Measurements from ENCODE around the gene GPC1.

GRCh38 chr2:240387669-240388358 is 47.6 kb upstream of the GPC1 start:
- TF ChIP-seq SUZ12 (IDR thresholded peaks at IDR 0.05; ENCODE audit: extremely low read depth, insufficient read depth, insufficient read length) (no peak), YY1 (IDR thresholded peaks at IDR 0.05; ENCODE audit: insufficient read depth, insufficient read length) (no peak)
